HEK293 (cell line): ENCODE results near the gene TIMP2.

ENCODE experiments used
- CTCF ChIP-seq: fragments of 450-650 bp; formaldehyde crosslinking; IDR thresholded peaks from 2 replicates; pipeline ENCODE4 v1.5.1; 2016; ENCODE audit warnings: missing biosample characterization, missing genetic modification characterization
- HOXC10 ChIP-seq: sonication (generic); formaldehyde crosslinking; IDR thresholded peaks from 2 replicates; pipeline ENCODE4 v1.8.1; 2023; ENCODE audit warnings: mild to moderate bottlenecking, missing genetic modification reagents
- OSR2 ChIP-seq: fragments of 450-650 bp; formaldehyde crosslinking; IDR thresholded peaks from 2 replicates; pipeline ENCODE4 v1.5.1; 2016; ENCODE audit warnings: missing biosample characterization, missing genetic modification characterization
- PRDM10 ChIP-seq: fragments of 450-650 bp; formaldehyde crosslinking; IDR thresholded peaks from 2 replicates; pipeline ENCODE4 v1.5.1; 2016; ENCODE audit warnings: missing biosample characterization, missing genetic modification characterization
- PRDM6 ChIP-seq: fragments of 450-650 bp; formaldehyde crosslinking; IDR thresholded peaks from 2 replicates; pipeline ENCODE4 v1.5.1; 2017; ENCODE audit warnings: missing biosample characterization, missing genetic modification characterization
- SALL2 ChIP-seq: fragments of 450-650 bp; formaldehyde crosslinking; IDR thresholded peaks from 2 replicates; pipeline ENCODE4 v1.5.0; 2017; ENCODE audit warnings: missing biosample characterization, mild to moderate bottlenecking, missing genetic modification characterization, borderline replicate concordance
- SCRT1 ChIP-seq: fragments of 450-650 bp; formaldehyde crosslinking; IDR thresholded peaks from 2 replicates; pipeline ENCODE4 v1.5.1; 2016; ENCODE audit warnings: missing biosample characterization, missing genetic modification characterization, borderline replicate concordance
- SETDB1 ChIP-seq: IDR thresholded peaks from one replicate; pipeline ENCODE4 v1.6.1; 2017; ENCODE audit warnings: mild to moderate bottlenecking, low read length, moderate library complexity, mixed read lengths; ENCODE audit not compliant: insufficient read length
- TRIM28 ChIP-seq: IDR thresholded peaks from 2 replicates; pipeline ENCODE4 v1.6.1; 2011; ENCODE audit warnings: low read length, control low read depth, borderline replicate concordance
- YY1 ChIP-seq: fragments of 450-650 bp; formaldehyde crosslinking; IDR thresholded peaks from 2 replicates; pipeline ENCODE4 v1.5.1; 2018; ENCODE audit warnings: missing biosample characterization, missing genetic modification characterization
- ZFP3 ChIP-seq: fragments of 450-650 bp; formaldehyde crosslinking; IDR thresholded peaks from 2 replicates; pipeline ENCODE4 v1.5.1; 2016; ENCODE audit warnings: low read depth, missing biosample characterization, missing genetic modification characterization
- ZNF223 ChIP-seq: fragments of 450-650 bp; formaldehyde crosslinking; IDR thresholded peaks from 2 replicates; pipeline ENCODE4 v1.5.1; 2016; ENCODE audit warnings: missing biosample characterization, missing genetic modification characterization
- ZNF248 ChIP-seq: fragments of 450-650 bp; formaldehyde crosslinking; IDR thresholded peaks from 2 replicates; pipeline ENCODE4 v1.5.1; 2017; ENCODE audit warnings: missing biosample characterization, missing genetic modification characterization
- TF ChIP-seq, protein P1 (sequence below): IDR thresholded peaks from 2 replicates; pipeline ENCODE4 v1.6.1; 2011; ENCODE audit warnings: mild to moderate bottlenecking, low read depth, low read length, borderline replicate concordance

GRCh38 chr17:78910497-78911284 lies 14.5 kb downstream of the TIMP2 start:
- no peak for TF ChIP-seq YY1 (tag by site-specific recombination)
- TF ChIP-seq ZFP3 (tag by site-specific recombination): no peak
- no peak for TF ChIP-seq SCRT1
- TF ChIP-seq HOXC10 (CRISPR knock-in tag): no peak
- no peak for TF ChIP-seq CTCF
- TF ChIP-seq SETDB1: no peak
- no peak for TF ChIP-seq OSR2 (tag by site-specific recombination)
- TF ChIP-seq SALL2: no peak
- no peak for TF ChIP-seq PRDM10 (tag by site-specific recombination)
- TF ChIP-seq, protein P1, sequence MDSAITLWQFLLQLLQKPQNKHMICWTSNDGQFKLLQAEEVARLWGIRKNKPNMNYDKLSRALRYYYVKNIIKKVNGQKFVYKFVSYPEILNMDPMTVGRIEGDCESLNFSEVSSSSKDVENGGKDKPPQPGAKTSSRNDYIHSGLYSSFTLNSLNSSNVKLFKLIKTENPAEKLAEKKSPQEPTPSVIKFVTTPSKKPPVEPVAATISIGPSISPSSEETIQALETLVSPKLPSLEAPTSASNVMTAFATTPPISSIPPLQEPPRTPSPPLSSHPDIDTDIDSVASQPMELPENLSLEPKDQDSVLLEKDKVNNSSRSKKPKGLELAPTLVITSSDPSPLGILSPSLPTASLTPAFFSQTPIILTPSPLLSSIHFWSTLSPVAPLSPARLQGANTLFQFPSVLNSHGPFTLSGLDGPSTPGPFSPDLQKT: no peak
- TF ChIP-seq ZNF248 (tag by site-specific recombination): no peak
- TF ChIP-seq ZNF223 (tag by site-specific recombination): no peak
- TF ChIP-seq PRDM6 (tag by site-specific recombination): no peak
- no peak for TF ChIP-seq TRIM28
